B cell (primary cell): ENCODE results near the gene PREX1. TPM values are rescaled to one million over a fixed set of nuclear protein-coding genes. Genes with fewer than 3 reads are reported as not detected.

Source experiments
- ATAC-seq: fragments of 200-7000 bp; cut with Tn5 transposase; one replicate; pipeline ENCODE4 v1.10.0; 2021; ENCODE audit warnings: low read depth, mild to moderate bottlenecking, moderate number of reproducible peaks, moderate library complexity
- CTCF ChIA-PET: fragments of 350-600 bp; sonication (Branson Sonifier 250); formaldehyde crosslinking; loops from one replicate; lab custom pipeline; 2021; ENCODE audit warnings: antibody characterized with exemption, inconsistent platforms; lab: Charles Lee
- POLR2A ChIA-PET: fragments of 350-600 bp; sonication (Branson Sonifier 250); formaldehyde crosslinking; loops from one replicate; lab custom pipeline; 2021; ENCODE audit warnings: antibody characterized with exemption; lab: Charles Lee
- DNase-seq: peaks from one replicate; pipeline ENCODE4 v3.0.0; 2013
- H2AFZ ChIP-seq: 2 replicates; pipeline ENCODE4 v1.6.1; 2012; ENCODE audit warnings: mild to moderate bottlenecking, low read depth, low read length; ENCODE audit not compliant: insufficient read depth, poor library complexity, severe bottlenecking
- H3K27ac ChIP-seq, 2 donors: 1 replicate in 1 of 2; 2 replicates in 1 of 2; pipeline ENCODE4 v1.5.1; 2012 to 2013; ENCODE audit warnings: low read length in 2 of 2, mild to moderate bottlenecking in 2 of 2, moderate library complexity in 1 of 2
- H3K27me3 ChIP-seq, 4 experiments: fragments of 200-600 bp in 1 of 4; sonication (generic) in 1 of 4; replicated peaks in 1 of 4; 1 replicate in 2 of 4; 2 replicates in 2 of 4; pipeline versions ENCODE4 v1.6.1 to v1.7.0; 2013 to 2016; ENCODE audit warnings: low read length in 3 of 4, mild to moderate bottlenecking in 2 of 4, mixed read lengths in 1 of 4, moderate library complexity in 1 of 4; ENCODE audit not compliant: insufficient read depth in 4 of 4, control insufficient read depth in 3 of 4; ENCODE audit errors: control extremely low read depth in 1 of 4
- H3K36me3 ChIP-seq, 2 experiments: replicated peaks in 1 of 2; 1 replicate in 1 of 2; 2 replicates in 1 of 2; pipeline versions ENCODE4 v1.6.1 to v1.7.1; 2013; ENCODE audit warnings: low read length in 1 of 2; ENCODE audit not compliant: insufficient read depth in 2 of 2, control insufficient read depth in 1 of 2; ENCODE audit errors: control extremely low read depth in 1 of 2, extremely low read depth in 1 of 2
- H3K4me1 ChIP-seq, 2 donors: fragments of 200-600 bp in 1 of 2; sonication (generic) in 1 of 2; 1 replicate in 1 of 2; 2 replicates in 1 of 2; pipeline versions ENCODE4 v1.5.1 to v1.6.1; 2013 to 2017; ENCODE audit warnings: low read length in 2 of 2; ENCODE audit not compliant: control insufficient read depth in 2 of 2, insufficient read depth in 2 of 2
- H3K4me2 ChIP-seq: replicated peaks from 2 replicates; pipeline ENCODE3; 2012; ENCODE audit warnings: mild to moderate bottlenecking, low read depth, low read length; ENCODE audit not compliant: poor library complexity, severe bottlenecking
- H3K4me3 ChIP-seq, 5 experiments: fragments of 200-600 bp in 1 of 5; sonication (generic) in 1 of 5; 1 replicate in 3 of 5; 2 replicates in 2 of 5; pipeline versions ENCODE4 v1.5.1 to v1.7.0; 2011 to 2016; ENCODE audit warnings: low read length in 4 of 5, mild to moderate bottlenecking in 4 of 5, low read depth in 2 of 5, control low read depth in 1 of 5, moderate library complexity in 1 of 5; ENCODE audit not compliant: insufficient read depth in 1 of 5; ENCODE audit errors: control extremely low read depth in 1 of 5, extremely low read depth in 1 of 5
- H3K79me2 ChIP-seq: fragments of 200-600 bp; sonication (generic); one replicate; pipeline ENCODE4 v1.6.0; 2016; ENCODE audit warnings: low read length; ENCODE audit not compliant: control insufficient read depth, insufficient read depth
- H3K9ac ChIP-seq: fragments of 200-600 bp; sonication (generic); 2 replicates; pipeline ENCODE4 v1.6.1; 2017; ENCODE audit warnings: mild to moderate bottlenecking, low read length, moderate library complexity
- H3K9me3 ChIP-seq, 3 donors: one replicate each; pipeline versions ENCODE4 v1.6.1 to v1.7.1; 2013; ENCODE audit warnings: low read length in 2 of 3; ENCODE audit not compliant: control insufficient read depth in 2 of 3, insufficient read depth in 1 of 3; ENCODE audit errors: control extremely low read depth in 1 of 3
- H4K20me1 ChIP-seq: 2 replicates; pipeline ENCODE4 v1.6.0; 2012; ENCODE audit warnings: mild to moderate bottlenecking, low read length; ENCODE audit not compliant: insufficient read depth, control insufficient read depth, poor library complexity, severe bottlenecking
- H3K27ac Mint-ChIP-seq: one replicate; pipeline ENCODE4 v1.8.0; 2021; ENCODE audit warnings: mixed read lengths
- H3K27me3 Mint-ChIP-seq: one replicate; pipeline ENCODE4 v1.8.0; 2021; ENCODE audit warnings: mixed read lengths
- H3K4me1 Mint-ChIP-seq: one replicate; pipeline ENCODE4 v1.8.0; 2021; ENCODE audit warnings: mixed read lengths
- H3K4me3 Mint-ChIP-seq: one replicate; pipeline ENCODE4 v1.8.0; 2021; ENCODE audit warnings: mixed read lengths
- H3K9me3 Mint-ChIP-seq: one replicate; pipeline ENCODE4 v1.8.0; 2022; ENCODE audit warnings: mixed read lengths; ENCODE audit not compliant: insufficient read depth
- CTCF ChIP-seq: fragments of 200-600 bp; IDR thresholded peaks from one replicate; pipeline ENCODE4 v1.8.0; 2022; ENCODE audit warnings: antibody characterized with exemption, mild to moderate bottlenecking
- EZH2 ChIP-seq: IDR thresholded peaks from 2 replicates; pipeline ENCODE4 v1.6.1; 2012; ENCODE audit warnings: borderline replicate concordance, low read depth, mild to moderate bottlenecking, moderate library complexity, low read length; ENCODE audit not compliant: insufficient read depth, poor library complexity, severe bottlenecking
- WGBS: methylation state at CpG from one replicate; pipeline ENCODE4 v1.1.5; 2013; ENCODE audit warnings: missing lambda C conversion rate; ENCODE audit not compliant: insufficient coverage; 5-methylcytosine and 5-hydroxymethylcytosine counted together
- intact Hi-C: fragments of 100-400 bp; cut with micrococcal nuclease; formaldehyde crosslinking; loops from one replicate; pipeline ENCODE4 v1.10.0; 2022
- polyA plus RNA-seq: library from polyadenylated mRNA; depleted of rRNA; stranded (reverse); fragments of >200 nt; gene quantifications from 2 replicates; pipeline ENCODE4 v1.2.3, GENCODE V29; 2012
- total RNA-seq, 2 donors: library from RNA; stranded (reverse); fragments of 120-200 nt in 1 of 2; gene quantifications; 1 replicate in 1 of 2; 2 replicates in 1 of 2; pipeline versions ENCODE4 v1.2.3 to v1.2.4, GENCODE V29; 2013 to 2022

The PREX1 gene
- total and polyA plus RNA-seq, 2 donors (not counting 1 experiment from before 2014, with no cell fraction given): 79.1 to 99.4 TPM

GRCh38 chr20:48649868-48650267, 177.9 kb downstream of the PREX1 start:
- Histone ChIP-seq H3K27ac (no peak overlapping the region), H3K4me2 (no peak overlapping the region), H3K9me3 (no peaks in the 10 kb centered on the region), H3K79me2 (no peaks in the 10 kb centered on the region), H2AFZ (no peak overlapping the region), H3K36me3 (peaks cover 3 to 97% of the 10 kb centered on the region in 2 experiments), H4K20me1 (peaks cover 30% of the 10 kb centered on the region), H3K4me1 (no peaks in the 10 kb centered on the region), H3K27me3 (no peaks in the 10 kb centered on the region), H3K4me3 (no peak overlapping the region), H3K9ac (no peak overlapping the region)
- Mint-ChIP-seq H3K27ac (no peak overlapping the region), H3K4me3 (no peak overlapping the region), H3K9me3 (no peaks in the 10 kb centered on the region), H3K4me1 (no peaks in the 10 kb centered on the region), H3K27me3 (no peaks in the 10 kb centered on the region)
- WGBS: 94% methylated on average over 5 of the region's 9 CpGs
- no peak for ATAC-seq
- DNase-seq: no peak
- TF ChIP-seq EZH2 (no peak), CTCF (no peak)
- ChIA-PET POLR2A (no interaction called here), CTCF (interaction anchor here (1.3 kb wide), 1 partner anchor 255 kb away, joined by 4 read pairs; no protein-coding TSS in a partner anchor)
- intact Hi-C loops: no loop called here

- POLR2A ChIA-PET: interaction anchor here (0.6 kb wide), 1 partner anchor 266 kb away, joined by 3 read pairs; no protein-coding TSS in a partner anchor
These were observed 178.6 kb downstream of the PREX1 start for GRCh38 chr20:48649104-48649626.

More at GRCh38 chr20:48649104-48649626, 178.6 kb downstream of the PREX1 start:
- Histone ChIP-seq H3K36me3 (peaks cover 3 to 97% of the 10 kb centered on the region in 2 experiments), H4K20me1 (peaks cover 30% of the 10 kb centered on the region), H3K4me2 (no peak overlapping the region), H3K27ac (no peak overlapping the region), H3K9ac (no peak overlapping the region), H3K4me1 (no peaks in the 10 kb centered on the region), H3K27me3 (no peaks in the 10 kb centered on the region), H2AFZ (no peak overlapping the region), H3K79me2 (no peaks in the 10 kb centered on the region), H3K4me3 (no peak overlapping the region), H3K9me3 (no peaks in the 10 kb centered on the region)
- Mint-ChIP-seq H3K4me3 (no peak overlapping the region), H3K27ac (no peak overlapping the region), H3K27me3 (no peaks in the 10 kb centered on the region), H3K4me1 (no peaks in the 10 kb centered on the region), H3K9me3 (no peaks in the 10 kb centered on the region)
- intact Hi-C loops: no loop called here
- DNase-seq (no peak), ATAC-seq (no peak)
- no peak for TF ChIP-seq CTCF
- TF ChIP-seq EZH2: no peak
- CTCF ChIA-PET: interaction anchor here (1.4 kb wide), 1 partner anchor 8 kb away, joined by 5 read pairs; no protein-coding TSS in a partner anchor
- 92% methylated on average over 8 of the region's 9 CpGs for WGBS
